Keratinocyte (primary cell): Measurements from ENCODE around the gene CNIH2. TPM values are rescaled to one million over a fixed set of nuclear protein-coding genes. Genes with fewer than 3 reads are reported as not detected.

Experiments
- DNase-seq: peaks from one replicate; pipeline ENCODE4 v3.0.0-alpha.2; 2011; ENCODE audit warnings: low read depth, missing footprints, low spot score
- FAIRE-seq: peaks from 2 replicates; lab custom pipeline; 2011; peaks lifted over from hg19 to GRCh38; lab: Jason Lieb, UNC
- H2AFZ ChIP-seq: 2 replicates; pipeline ENCODE4 v1.6.0; 2012; ENCODE audit warnings: low read length, control low read depth, inconsistent platforms; ENCODE audit not compliant: control insufficient read depth
- H3K27ac ChIP-seq: 2 replicates; pipeline ENCODE4 v1.5.1; 2011; ENCODE audit warnings: low read length; ENCODE audit not compliant: control insufficient read depth, insufficient read depth
- H3K27me3 ChIP-seq: 3 replicates; pipeline ENCODE4 v1.6.0; 2011; ENCODE audit warnings: low read length; ENCODE audit not compliant: control insufficient read depth, insufficient read depth; ENCODE audit errors: extremely low read depth
- H3K36me3 ChIP-seq, 2 experiments: 2 replicates in 1 of 2; 3 replicates in 1 of 2; pipeline ENCODE4 v1.5.1; 2011; ENCODE audit warnings: low read length in 2 of 2, mild to moderate bottlenecking in 1 of 2; ENCODE audit not compliant: control insufficient read depth in 2 of 2, insufficient read depth in 2 of 2; ENCODE audit errors: extremely low read depth in 1 of 2
- H3K4me1 ChIP-seq: 3 replicates; pipeline ENCODE4 v1.5.1; 2011; ENCODE audit warnings: low read length; ENCODE audit not compliant: control insufficient read depth, insufficient read depth; ENCODE audit errors: extremely low read depth
- H3K4me2 ChIP-seq: 3 replicates; pipeline ENCODE4 v1.6.0; 2011; ENCODE audit warnings: low read depth, low read length; ENCODE audit not compliant: control insufficient read depth, insufficient read depth; ENCODE audit errors: extremely low read depth
- H3K4me3 ChIP-seq, 3 experiments: fragments of 200-600 bp in 1 of 3; sonication (generic) in 1 of 3; 2 replicates in 2 of 3; 3 replicates in 1 of 3; pipeline ENCODE4 v1.5.1; 2011 to 2016; ENCODE audit warnings: low read length in 3 of 3, mild to moderate bottlenecking in 3 of 3, control low read depth in 2 of 3, inconsistent platforms in 1 of 3, low read depth in 1 of 3, mixed read lengths in 1 of 3, mixed run types in 1 of 3, moderate library complexity in 1 of 3; ENCODE audit not compliant: control insufficient read depth in 2 of 3, insufficient read depth in 2 of 3; ENCODE audit errors: extremely low read depth in 1 of 3
- H3K79me2 ChIP-seq: 2 replicates; pipeline ENCODE4 v1.6.0; 2012; ENCODE audit warnings: low read length; ENCODE audit not compliant: control insufficient read depth, insufficient read depth
- H3K9ac ChIP-seq: 3 replicates; pipeline ENCODE4 v1.6.0; 2011; ENCODE audit warnings: low read length; ENCODE audit not compliant: control insufficient read depth, insufficient read depth; ENCODE audit errors: extremely low read depth
- H3K9me1 ChIP-seq: 3 replicates; pipeline ENCODE4 v1.6.0; 2011; ENCODE audit warnings: low read length; ENCODE audit not compliant: control insufficient read depth, insufficient read depth; ENCODE audit errors: extremely low read depth
- H3K9me3 ChIP-seq: 2 replicates; pipeline ENCODE4 v1.5.1; 2012; ENCODE audit warnings: low read depth, low read length; ENCODE audit not compliant: control insufficient read depth
- H4K20me1 ChIP-seq: 3 replicates; pipeline ENCODE4 v1.6.0; 2011; ENCODE audit warnings: low read length; ENCODE audit not compliant: control insufficient read depth, insufficient read depth; ENCODE audit errors: extremely low read depth
- EZH2 ChIP-seq: IDR thresholded peaks from one replicate; pipeline ENCODE4 v1.6.1; 2012; ENCODE audit warnings: inconsistent platforms, mild to moderate bottlenecking, low read length, moderate library complexity
- dilution Hi-C: fragments of 300-500 bp; cut with MboI; formaldehyde crosslinking; loops from one replicate; pipeline ENCODE4 v1.7.0; 2020; ENCODE audit warnings: low sequenced_read_pairs; ENCODE audit not compliant: extremely low pct_ligation_motif_present
- polyA plus RNA-seq, 5 experiments: library from polyadenylated mRNA; depleted of rRNA in 3 of 5; stranded (reverse) in 3 of 5; stranded (forward) in 1 of 5; unstranded in 1 of 5; fragments of >200 nt; gene quantifications; 1 replicate in 1 of 5; 2 replicates in 3 of 5; 3 replicates in 1 of 5; pipeline versions ENCODE4 v1.2.1 to v1.2.3, GENCODE V29; 2011 to 2012; ENCODE audit warnings: missing spikeins in 2 of 5, low read depth in 1 of 5, low replicate concordance in 1 of 5
- TF ChIP-seq, protein P1 (sequence below), 3 experiments: IDR thresholded peaks in 1 of 3; conservative IDR thresholded peaks in 1 of 3; optimal IDR thresholded peaks in 1 of 3; 2 replicates in 2 of 3; 3 replicates in 1 of 3; pipeline versions ENCODE3 to v1.5.1; 2011; ENCODE audit warnings: low read length in 3 of 3, mild to moderate bottlenecking in 3 of 3, moderate library complexity in 2 of 3, control low read depth in 1 of 3, inconsistent platforms in 1 of 3; ENCODE audit not compliant: insufficient read depth in 2 of 3; ENCODE audit errors: extremely low read depth in 1 of 3

The CNIH2 gene
- polyA plus RNA-seq, 1 donor (not counting 4 experiments of a cell fraction or from before 2014, with no cell fraction given) = 0.17 TPM

DNA sequence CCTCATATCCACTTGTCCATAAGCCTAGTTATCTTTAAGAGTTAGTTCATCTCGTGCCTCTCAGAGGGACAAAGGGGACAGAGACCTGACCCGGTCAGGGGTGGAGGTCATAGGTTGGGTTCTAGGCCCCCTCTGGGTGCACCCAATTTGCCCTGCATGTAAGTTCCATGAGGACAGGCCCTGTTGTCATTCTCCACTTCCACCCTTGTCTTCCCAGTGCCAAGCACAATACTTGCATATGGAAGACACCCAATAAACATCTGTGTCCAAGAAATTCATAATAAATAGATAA is 12.3 kb downstream of the CNIH2 start:
- H3K27me3 ChIP-seq = peaks cover 29% of the 10 kb centered on the region
- peak overlapping the region in 1 of 3 experiments; percentile 68 for H3K4me3 ChIP-seq
- dilution Hi-C loops = no loop called here
- no peak overlapping the region for H3K9ac ChIP-seq
- TF ChIP-seq EZH2 = no peak
- TF ChIP-seq, protein P1, sequence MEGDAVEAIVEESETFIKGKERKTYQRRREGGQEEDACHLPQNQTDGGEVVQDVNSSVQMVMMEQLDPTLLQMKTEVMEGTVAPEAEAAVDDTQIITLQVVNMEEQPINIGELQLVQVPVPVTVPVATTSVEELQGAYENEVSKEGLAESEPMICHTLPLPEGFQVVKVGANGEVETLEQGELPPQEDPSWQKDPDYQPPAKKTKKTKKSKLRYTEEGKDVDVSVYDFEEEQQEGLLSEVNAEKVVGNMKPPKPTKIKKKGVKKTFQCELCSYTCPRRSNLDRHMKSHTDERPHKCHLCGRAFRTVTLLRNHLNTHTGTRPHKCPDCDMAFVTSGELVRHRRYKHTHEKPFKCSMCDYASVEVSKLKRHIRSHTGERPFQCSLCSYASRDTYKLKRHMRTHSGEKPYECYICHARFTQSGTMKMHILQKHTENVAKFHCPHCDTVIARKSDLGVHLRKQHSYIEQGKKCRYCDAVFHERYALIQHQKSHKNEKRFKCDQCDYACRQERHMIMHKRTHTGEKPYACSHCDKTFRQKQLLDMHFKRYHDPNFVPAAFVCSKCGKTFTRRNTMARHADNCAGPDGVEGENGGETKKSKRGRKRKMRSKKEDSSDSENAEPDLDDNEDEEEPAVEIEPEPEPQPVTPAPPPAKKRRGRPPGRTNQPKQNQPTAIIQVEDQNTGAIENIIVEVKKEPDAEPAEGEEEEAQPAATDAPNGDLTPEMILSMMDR (optimal IDR thresholded peaks at IDR 0.05 in 1 of 3, IDR thresholded peaks at IDR 0.05 in 1 of 3, conservative IDR thresholded peaks at IDR 0.05 in 1 of 3; ENCODE audit: extremely low read depth in 1 of 3, insufficient read depth in 2 of 3, low read length in 3 of 3) = no peak
- peaks cover 4 to 5% of the 10 kb centered on the region in 2 experiments for H3K36me3 ChIP-seq
- FAIRE-seq (no peak), DNase-seq (no peak)
- no peak overlapping the region for H2AFZ ChIP-seq
- H3K27ac ChIP-seq = no peak overlapping the region
- H4K20me1 ChIP-seq = no peaks in the 10 kb centered on the region
- peaks cover 16% of the 10 kb centered on the region for H3K4me1 ChIP-seq
- peak overlapping the region; percentile 69 for H3K4me2 ChIP-seq
- H3K9me3 ChIP-seq = no peaks in the 10 kb centered on the region
- peaks cover 26% of the 10 kb centered on the region for H3K79me2 ChIP-seq
- H3K9me1 ChIP-seq = no peaks in the 10 kb centered on the region

DNA sequence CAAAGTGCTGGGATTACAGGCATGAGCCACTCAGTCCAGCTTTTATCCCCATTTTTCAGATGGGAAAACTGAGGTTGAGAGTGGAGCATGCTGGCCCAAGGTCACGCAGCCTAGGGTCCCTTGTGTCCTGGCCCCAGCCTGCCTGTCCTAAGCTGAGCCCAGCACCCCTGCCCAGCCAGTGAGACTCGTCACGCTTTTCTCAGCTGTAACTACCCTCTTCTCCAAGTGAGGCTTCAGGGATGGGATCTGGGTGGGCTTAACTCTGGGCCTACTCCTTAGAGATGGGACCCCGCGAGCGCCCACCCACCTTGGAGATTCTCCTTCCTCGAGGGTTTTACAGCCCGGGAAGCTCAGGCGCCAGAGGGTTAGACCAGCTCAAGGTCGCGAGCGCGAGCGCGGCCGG is 13.3 kb downstream of the CNIH2 start:
- FAIRE-seq (no peak), DNase-seq (no peak)
- Histone ChIP-seq H3K4me3 (no peak overlapping the region), H3K27me3 (peaks cover 29% of the 10 kb centered on the region), H3K79me2 (peaks cover 20% of the 10 kb centered on the region), H4K20me1 (no peaks in the 10 kb centered on the region), H3K4me1 (peaks cover 16% of the 10 kb centered on the region), H3K4me2 (peak overlapping the region; percentile 48), H2AFZ (no peak overlapping the region), H3K9ac (no peak overlapping the region), H3K9me1 (no peaks in the 10 kb centered on the region), H3K36me3 (peaks cover 4% of the 10 kb centered on the region in 2 experiments), H3K27ac (no peak overlapping the region), H3K9me3 (no peaks in the 10 kb centered on the region)
- dilution Hi-C loops = no loop called here
- TF ChIP-seq, protein P1 (optimal IDR thresholded peaks at IDR 0.05 in 1 of 3, IDR thresholded peaks at IDR 0.05 in 1 of 3, conservative IDR thresholded peaks at IDR 0.05 in 1 of 3; ENCODE audit: extremely low read depth in 1 of 3, insufficient read depth in 2 of 3, low read length in 3 of 3) = no peak
- peak; percentile 56 for TF ChIP-seq EZH2
